Nephron progenitor cell (in vitro differentiated cells): ENCODE data around the gene RNF222.

Experiments used
- DNase-seq: peaks from one replicate; pipeline ENCODE4 v3.0.0; 2021
- H3K27ac Mint-ChIP-seq: 2 replicates; pipeline ENCODE4 v1.8.0; 2021; ENCODE audit warnings: mild to moderate bottlenecking, moderate library complexity, mixed read lengths
- H3K27me3 Mint-ChIP-seq: 2 replicates; pipeline ENCODE4 v1.8.0; 2021; ENCODE audit warnings: mild to moderate bottlenecking, low read depth, mixed read lengths; ENCODE audit not compliant: poor library complexity
- H3K36me3 Mint-ChIP-seq: 2 replicates; pipeline ENCODE4 v1.8.0; 2021; ENCODE audit warnings: low read depth, mixed read lengths
- H3K4me1 Mint-ChIP-seq: 2 replicates; pipeline ENCODE4 v1.8.0; 2021; ENCODE audit warnings: mixed read lengths
- H3K4me3 Mint-ChIP-seq: 2 replicates; pipeline ENCODE4 v1.8.0; 2021; ENCODE audit warnings: mild to moderate bottlenecking, moderate library complexity, mixed read lengths
- H3K9me3 Mint-ChIP-seq: 2 replicates; pipeline ENCODE4 v1.8.0; 2021; ENCODE audit warnings: mild to moderate bottlenecking, moderate library complexity, mixed read lengths
- TF ChIP-seq, protein P1 (sequence below): fragments of 200-600 bp; sonication (generic); IDR thresholded peaks from 2 replicates; pipeline ENCODE4 v1.5.0; 2021; ENCODE audit warnings: antibody characterized with exemption

The RNF222 gene

DNA sequence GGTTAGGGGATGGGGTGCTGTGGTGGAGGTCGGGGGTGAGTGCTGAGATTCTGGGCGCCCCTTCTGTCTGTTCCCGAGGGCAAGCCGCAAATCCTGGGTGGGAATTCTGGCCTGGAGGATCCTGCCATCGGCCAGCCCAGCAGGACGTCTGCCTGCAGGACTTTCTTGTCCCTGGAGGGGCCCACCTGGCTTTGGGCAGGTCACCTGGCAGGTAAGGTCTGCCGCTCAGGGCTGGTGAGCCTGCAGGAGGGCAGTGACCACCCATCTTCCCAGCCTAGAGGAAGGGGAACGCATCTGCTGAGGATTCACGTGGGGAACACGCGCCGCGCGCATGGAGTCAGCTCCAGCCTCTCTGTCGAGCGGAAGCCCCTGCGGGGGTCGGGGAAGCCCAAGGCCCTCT is 5.4 kb downstream of the RNF222 start:
- no peak overlapping the region for H3K27ac Mint-ChIP-seq
- peaks cover 34% of the 10 kb centered on the region for H3K27me3 Mint-ChIP-seq
- no peaks in the 10 kb centered on the region for H3K4me1 Mint-ChIP-seq
- no peaks in the 10 kb centered on the region for H3K9me3 Mint-ChIP-seq
- no peaks in the 10 kb centered on the region for H3K36me3 Mint-ChIP-seq
- no peak for DNase-seq
- no peak overlapping the region for H3K4me3 Mint-ChIP-seq
- TF ChIP-seq, protein P1, sequence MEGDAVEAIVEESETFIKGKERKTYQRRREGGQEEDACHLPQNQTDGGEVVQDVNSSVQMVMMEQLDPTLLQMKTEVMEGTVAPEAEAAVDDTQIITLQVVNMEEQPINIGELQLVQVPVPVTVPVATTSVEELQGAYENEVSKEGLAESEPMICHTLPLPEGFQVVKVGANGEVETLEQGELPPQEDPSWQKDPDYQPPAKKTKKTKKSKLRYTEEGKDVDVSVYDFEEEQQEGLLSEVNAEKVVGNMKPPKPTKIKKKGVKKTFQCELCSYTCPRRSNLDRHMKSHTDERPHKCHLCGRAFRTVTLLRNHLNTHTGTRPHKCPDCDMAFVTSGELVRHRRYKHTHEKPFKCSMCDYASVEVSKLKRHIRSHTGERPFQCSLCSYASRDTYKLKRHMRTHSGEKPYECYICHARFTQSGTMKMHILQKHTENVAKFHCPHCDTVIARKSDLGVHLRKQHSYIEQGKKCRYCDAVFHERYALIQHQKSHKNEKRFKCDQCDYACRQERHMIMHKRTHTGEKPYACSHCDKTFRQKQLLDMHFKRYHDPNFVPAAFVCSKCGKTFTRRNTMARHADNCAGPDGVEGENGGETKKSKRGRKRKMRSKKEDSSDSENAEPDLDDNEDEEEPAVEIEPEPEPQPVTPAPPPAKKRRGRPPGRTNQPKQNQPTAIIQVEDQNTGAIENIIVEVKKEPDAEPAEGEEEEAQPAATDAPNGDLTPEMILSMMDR: no peak

DNA sequence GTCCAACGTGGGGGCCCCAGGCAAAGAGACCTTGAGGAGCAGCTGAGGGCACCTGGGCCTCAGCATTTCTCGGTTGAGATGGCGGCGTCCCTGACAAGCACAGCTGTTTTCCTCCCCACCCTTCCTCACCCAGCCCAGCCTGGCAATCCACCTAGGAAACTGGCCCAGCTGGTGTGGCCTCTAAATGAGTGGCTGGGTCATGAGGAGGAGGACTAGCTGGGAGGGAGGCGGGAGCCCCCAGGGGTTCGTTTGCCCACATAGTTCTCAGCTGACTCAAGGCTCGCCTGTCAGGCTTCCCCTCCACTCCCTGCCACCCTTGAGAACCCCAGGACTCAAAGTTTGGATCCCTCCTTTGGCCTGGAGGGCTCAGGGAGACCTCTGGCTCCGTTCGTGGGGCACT is 5.9 kb downstream of the RNF222 start:
- H3K4me1 Mint-ChIP-seq: peaks cover 2% of the 10 kb centered on the region
- no peaks in the 10 kb centered on the region for H3K36me3 Mint-ChIP-seq
- no peak for DNase-seq
- no peak overlapping the region for H3K4me3 Mint-ChIP-seq
- TF ChIP-seq, protein P1: no peak
- no peaks in the 10 kb centered on the region for H3K9me3 Mint-ChIP-seq
- H3K27ac Mint-ChIP-seq: no peak overlapping the region
- peaks cover 28% of the 10 kb centered on the region for H3K27me3 Mint-ChIP-seq

DNA sequence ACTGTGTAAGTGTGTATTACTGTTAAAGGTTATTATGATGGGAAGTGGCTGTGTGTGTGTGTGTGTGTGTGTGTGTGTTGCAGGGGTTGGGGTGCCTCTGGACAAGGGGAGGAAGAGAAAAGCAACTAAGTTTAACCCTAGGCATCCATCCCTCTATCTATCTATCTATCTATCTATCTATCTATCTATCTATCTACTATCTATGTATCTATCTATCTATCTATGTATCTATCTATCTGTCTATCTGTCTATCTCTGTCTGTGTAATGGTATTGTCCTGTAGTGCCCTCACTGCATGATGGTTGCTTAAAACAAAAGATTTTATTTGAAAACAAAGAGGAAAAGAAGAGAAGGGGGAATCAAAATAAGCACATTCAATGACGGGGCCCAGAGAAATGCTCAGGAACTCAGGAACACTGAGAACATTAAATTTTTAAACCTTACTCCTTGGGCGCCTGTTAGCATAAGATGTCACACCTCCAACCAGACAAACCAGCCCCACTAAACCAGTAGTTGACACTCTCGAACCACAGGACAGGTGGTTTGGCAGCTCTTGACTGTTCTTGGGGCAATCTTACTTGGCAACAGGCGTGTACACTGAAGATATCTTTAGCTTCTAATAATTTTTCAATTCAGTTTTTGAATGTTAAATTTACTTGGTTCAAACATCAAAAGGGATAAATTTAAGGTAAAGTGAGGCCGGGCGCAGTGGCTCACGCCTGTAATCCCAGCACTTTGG is 9.5 kb downstream of the RNF222 start:
- Mint-ChIP-seq H3K4me1 (peaks cover 24% of the 10 kb centered on the region), H3K36me3 (peaks cover under 1% of the 10 kb centered on the region), H3K4me3 (no peak overlapping the region), H3K9me3 (no peaks in the 10 kb centered on the region), H3K27me3 (peaks cover 2% of the 10 kb centered on the region), H3K27ac (no peak overlapping the region)
- DNase-seq: no peak
- TF ChIP-seq, protein P1: no peak

DNA sequence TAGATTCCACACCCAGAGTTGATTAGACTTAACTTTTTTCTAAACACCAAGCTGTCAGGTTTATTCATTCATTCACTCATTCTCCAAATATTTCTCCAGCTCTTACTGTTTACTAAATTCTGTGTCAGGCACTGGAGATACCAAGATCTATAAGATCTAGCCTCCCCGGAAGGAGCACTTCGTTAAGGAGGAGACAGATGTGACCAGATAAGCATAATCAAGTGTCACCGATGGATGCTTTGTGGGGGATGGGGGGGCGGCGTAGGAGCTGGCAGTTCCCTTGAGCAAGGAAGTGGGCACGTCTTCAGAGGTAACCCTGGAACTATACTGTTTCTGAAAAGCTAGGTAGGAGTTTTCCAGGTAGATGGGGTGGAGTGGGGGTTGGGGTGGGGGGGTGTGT is 10.8 kb downstream of the RNF222 start:
- peaks cover 2% of the 10 kb centered on the region for H3K27me3 Mint-ChIP-seq
- no peak for DNase-seq
- H3K4me1 Mint-ChIP-seq: peaks cover 37% of the 10 kb centered on the region
- H3K36me3 Mint-ChIP-seq: peaks cover 12% of the 10 kb centered on the region
- H3K9me3 Mint-ChIP-seq: no peaks in the 10 kb centered on the region
- H3K4me3 Mint-ChIP-seq: peak overlapping the region; percentile 24
- TF ChIP-seq, protein P1: no peak
- H3K27ac Mint-ChIP-seq: no peak overlapping the region

DNA sequence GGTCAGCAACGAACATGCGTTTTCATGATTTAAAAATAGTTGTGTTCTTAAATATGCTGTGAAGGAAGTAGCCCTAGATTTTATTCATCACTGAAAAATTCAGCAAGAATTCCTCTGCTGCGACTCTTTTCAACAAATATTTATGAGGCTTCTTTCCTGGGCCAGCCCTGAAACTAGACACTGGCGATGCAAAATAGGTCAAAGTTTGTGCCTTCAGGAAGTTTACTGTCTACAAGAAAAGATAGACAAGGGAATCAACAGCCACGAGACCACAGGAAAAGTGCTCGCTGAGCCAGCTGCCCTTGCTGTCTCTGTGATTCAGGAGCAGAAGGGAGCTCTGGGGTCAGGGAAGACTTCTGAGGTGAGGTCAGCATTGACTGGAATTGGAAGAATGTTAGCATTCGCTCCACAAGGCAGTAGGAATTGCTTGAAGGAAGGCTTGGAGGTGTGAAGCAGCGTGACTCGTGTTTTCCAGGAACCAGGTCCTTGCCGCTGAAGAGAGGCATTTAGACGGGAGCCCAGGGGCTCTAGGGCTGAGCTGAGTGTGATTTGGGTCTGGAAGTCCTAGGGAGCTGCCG is 12.7 kb downstream of the RNF222 start:
- H3K36me3 Mint-ChIP-seq: peaks cover 28% of the 10 kb centered on the region
- peaks cover 56% of the 10 kb centered on the region for H3K4me1 Mint-ChIP-seq
- DNase-seq: no peak
- H3K27ac Mint-ChIP-seq: peak overlapping the region; percentile 69
- no peaks in the 10 kb centered on the region for H3K9me3 Mint-ChIP-seq
- H3K4me3 Mint-ChIP-seq: peak overlapping the region; percentile 100
- TF ChIP-seq, protein P1: no peak
- peaks cover 2% of the 10 kb centered on the region for H3K27me3 Mint-ChIP-seq
